ENCODE measurements around the gene CHCHD4. TPM values are rescaled to one million over a fixed set of nuclear protein-coding genes. Genes with fewer than 3 reads are reported as not detected.

The CHCHD4 gene
- total and polyA plus RNA-seq, 2 of the 13 experiments (the other 11 are each of a cell fraction or from before 2014, with no cell fraction given) = 15.8 to 24.1 TPM

DNA sequence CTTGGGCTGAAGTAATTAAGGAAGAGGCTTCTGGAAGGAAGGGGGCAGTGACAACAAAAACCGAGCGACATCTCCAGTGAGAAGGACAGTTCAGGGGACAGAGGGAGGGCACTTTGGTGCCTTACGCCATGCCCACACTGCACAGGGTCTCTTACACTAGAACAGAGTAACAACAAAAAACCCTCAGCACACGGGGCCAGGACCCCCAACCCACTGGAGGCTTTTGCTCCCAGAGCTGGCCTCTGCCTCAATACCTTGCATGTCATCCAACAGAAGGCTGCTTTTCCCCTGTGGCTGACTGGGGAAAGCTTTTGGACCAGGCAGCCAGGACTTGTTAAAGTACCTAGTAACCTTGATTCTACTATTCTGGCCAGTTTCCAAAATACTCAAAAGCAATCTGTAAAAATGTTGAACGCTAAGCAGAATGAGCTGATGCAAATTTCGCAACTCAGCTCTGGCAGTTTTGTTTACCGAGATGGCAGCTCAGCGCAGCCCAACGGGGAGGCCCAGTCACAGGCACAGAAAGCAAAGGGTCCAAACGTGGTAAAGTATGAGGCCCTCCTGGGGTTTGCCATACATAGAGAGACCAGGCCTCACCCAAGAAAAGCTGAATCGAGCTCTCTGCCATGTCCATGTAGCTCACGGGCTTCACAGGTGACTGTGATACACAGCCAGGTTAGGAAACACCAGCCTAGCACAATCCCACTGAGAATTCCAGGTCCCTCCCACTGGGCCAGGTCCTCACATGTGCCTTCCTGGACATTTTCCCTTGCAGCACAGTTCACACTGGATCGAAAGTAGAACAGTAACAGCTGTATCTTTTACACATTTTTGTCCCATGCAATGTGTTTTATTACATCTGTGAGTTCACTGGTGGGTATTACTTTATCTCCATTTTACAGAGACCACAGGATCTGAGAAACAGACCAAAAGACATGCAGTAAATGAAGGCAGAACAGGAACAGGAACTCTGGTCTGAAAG is 6.0 kb downstream of the CHCHD4 start (continued):
- TF ChIP-seq, protein P1, sequence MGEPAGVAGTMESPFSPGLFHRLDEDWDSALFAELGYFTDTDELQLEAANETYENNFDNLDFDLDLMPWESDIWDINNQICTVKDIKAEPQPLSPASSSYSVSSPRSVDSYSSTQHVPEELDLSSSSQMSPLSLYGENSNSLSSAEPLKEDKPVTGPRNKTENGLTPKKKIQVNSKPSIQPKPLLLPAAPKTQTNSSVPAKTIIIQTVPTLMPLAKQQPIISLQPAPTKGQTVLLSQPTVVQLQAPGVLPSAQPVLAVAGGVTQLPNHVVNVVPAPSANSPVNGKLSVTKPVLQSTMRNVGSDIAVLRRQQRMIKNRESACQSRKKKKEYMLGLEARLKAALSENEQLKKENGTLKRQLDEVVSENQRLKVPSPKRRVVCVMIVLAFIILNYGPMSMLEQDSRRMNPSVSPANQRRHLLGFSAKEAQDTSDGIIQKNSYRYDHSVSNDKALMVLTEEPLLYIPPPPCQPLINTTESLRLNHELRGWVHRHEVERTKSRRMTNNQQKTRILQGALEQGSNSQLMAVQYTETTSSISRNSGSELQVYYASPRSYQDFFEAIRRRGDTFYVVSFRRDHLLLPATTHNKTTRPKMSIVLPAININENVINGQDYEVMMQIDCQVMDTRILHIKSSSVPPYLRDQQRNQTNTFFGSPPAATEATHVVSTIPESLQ (CRISPR knock-in tag; conservative IDR thresholded peaks at IDR 0.05) = no peak
- TF ChIP-seq, protein P2, sequence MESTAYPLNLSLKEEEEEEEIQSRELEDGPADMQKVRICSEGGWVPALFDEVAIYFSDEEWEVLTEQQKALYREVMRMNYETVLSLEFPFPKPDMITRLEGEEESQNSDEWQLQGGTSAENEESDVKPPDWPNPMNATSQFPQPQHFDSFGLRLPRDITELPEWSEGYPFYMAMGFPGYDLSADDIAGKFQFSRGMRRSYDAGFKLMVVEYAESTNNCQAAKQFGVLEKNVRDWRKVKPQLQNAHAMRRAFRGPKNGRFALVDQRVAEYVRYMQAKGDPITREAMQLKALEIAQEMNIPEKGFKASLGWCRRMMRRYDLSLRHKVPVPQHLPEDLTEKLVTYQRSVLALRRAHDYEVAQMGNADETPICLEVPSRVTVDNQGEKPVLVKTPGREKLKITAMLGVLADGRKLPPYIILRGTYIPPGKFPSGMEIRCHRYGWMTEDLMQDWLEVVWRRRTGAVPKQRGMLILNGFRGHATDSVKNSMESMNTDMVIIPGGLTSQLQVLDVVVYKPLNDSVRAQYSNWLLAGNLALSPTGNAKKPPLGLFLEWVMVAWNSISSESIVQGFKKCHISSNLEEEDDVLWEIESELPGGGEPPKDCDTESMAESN (CRISPR knock-in tag; conservative IDR thresholded peaks at IDR 0.05) = no peak
- TF ChIP-seq FIP1L1 (IDR thresholded peaks at IDR 0.05; ENCODE audit: borderline replicate concordance, insufficient read depth, low read depth, low read length) = no peak
- TF ChIP-seq, protein P3, sequence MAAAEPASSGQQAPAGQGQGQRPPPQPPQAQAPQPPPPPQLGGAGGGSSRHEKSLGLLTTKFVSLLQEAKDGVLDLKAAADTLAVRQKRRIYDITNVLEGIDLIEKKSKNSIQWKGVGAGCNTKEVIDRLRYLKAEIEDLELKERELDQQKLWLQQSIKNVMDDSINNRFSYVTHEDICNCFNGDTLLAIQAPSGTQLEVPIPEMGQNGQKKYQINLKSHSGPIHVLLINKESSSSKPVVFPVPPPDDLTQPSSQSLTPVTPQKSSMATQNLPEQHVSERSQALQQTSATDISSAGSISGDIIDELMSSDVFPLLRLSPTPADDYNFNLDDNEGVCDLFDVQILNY (CRISPR knock-in tag; conservative IDR thresholded peaks at IDR 0.05) = no peak
- TF ChIP-seq MTF1 (CRISPR knock-in tag; IDR thresholded peaks at IDR 0.05) = no peak
- TF ChIP-seq, protein P4, sequence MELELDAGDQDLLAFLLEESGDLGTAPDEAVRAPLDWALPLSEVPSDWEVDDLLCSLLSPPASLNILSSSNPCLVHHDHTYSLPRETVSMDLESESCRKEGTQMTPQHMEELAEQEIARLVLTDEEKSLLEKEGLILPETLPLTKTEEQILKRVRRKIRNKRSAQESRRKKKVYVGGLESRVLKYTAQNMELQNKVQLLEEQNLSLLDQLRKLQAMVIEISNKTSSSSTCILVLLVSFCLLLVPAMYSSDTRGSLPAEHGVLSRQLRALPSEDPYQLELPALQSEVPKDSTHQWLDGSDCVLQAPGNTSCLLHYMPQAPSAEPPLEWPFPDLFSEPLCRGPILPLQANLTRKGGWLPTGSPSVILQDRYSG (CRISPR knock-in tag; IDR thresholded peaks at IDR 0.05) = no peak
- TF ChIP-seq HNRNPH1 (optimal IDR thresholded peaks at IDR 0.05; ENCODE audit: low read depth, low read length) = no peak
- no peak for TF ChIP-seq ZNF33A (CRISPR knock-in tag; IDR thresholded peaks at IDR 0.05; ENCODE audit: borderline replicate concordance)
- no peak for TF ChIP-seq TBL1XR1 (IDR thresholded peaks at IDR 0.05; ENCODE audit: borderline replicate concordance, low read length, partially characterized antibody)
- TF ChIP-seq ZNF337 (CRISPR knock-in tag; IDR thresholded peaks at IDR 0.05; ENCODE audit: borderline replicate concordance, low read depth) = no peak
- no peak for TF ChIP-seq RNF2 (conservative IDR thresholded peaks at IDR 0.05; ENCODE audit: low read depth)
- no peak for TF ChIP-seq ZNF44 (CRISPR knock-in tag; IDR thresholded peaks at IDR 0.05)
- TF ChIP-seq, protein P5, sequence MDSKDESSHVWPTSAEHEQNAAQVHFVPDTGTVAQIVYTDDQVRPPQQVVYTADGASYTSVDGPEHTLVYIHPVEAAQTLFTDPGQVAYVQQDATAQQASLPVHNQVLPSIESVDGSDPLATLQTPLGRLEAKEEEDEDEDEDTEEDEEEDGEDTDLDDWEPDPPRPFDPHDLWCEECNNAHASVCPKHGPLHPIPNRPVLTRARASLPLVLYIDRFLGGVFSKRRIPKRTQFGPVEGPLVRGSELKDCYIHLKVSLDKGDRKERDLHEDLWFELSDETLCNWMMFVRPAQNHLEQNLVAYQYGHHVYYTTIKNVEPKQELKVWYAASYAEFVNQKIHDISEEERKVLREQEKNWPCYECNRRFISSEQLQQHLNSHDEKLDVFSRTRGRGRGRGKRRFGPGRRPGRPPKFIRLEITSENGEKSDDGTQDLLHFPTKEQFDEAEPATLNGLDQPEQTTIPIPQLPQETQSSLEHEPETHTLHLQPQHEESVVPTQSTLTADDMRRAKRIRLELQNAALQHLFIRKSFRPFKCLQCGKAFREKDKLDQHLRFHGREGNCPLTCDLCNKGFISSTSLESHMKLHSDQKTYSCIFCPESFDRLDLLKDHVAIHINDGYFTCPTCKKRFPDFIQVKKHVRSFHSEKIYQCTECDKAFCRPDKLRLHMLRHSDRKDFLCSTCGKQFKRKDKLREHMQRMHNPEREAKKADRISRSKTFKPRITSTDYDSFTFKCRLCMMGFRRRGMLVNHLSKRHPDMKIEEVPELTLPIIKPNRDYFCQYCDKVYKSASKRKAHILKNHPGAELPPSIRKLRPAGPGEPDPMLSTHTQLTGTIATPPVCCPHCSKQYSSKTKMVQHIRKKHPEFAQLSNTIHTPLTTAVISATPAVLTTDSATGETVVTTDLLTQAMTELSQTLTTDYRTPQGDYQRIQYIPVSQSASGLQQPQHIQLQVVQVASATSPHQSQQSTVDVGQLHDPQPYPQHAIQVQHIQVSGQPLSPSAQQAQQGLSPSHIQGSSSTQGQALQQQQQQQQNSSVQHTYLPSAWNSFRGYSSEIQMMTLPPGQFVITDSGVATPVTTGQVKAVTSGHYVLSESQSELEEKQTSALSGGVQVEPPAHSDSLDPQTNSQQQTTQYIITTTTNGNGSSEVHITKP (CRISPR knock-in tag; IDR thresholded peaks at IDR 0.05; ENCODE audit: low read depth) = no peak
- no peak for TF ChIP-seq ZFP36L2 (CRISPR knock-in tag; IDR thresholded peaks at IDR 0.05)
- no peak for TF ChIP-seq ZNF383 (CRISPR knock-in tag; IDR thresholded peaks at IDR 0.05; ENCODE audit: borderline replicate concordance)
- no peak for TF ChIP-seq PRPF4 (IDR thresholded peaks at IDR 0.05; ENCODE audit: low read depth, low read length, poor library complexity, severe bottlenecking)
- no peak for TF ChIP-seq CCDC6 (CRISPR knock-in tag; IDR thresholded peaks at IDR 0.05)
- no peak for TF ChIP-seq PHB2 (IDR thresholded peaks at IDR 0.05; ENCODE audit: partially characterized antibody)
- TF ChIP-seq KLF9 (CRISPR knock-in tag; IDR thresholded peaks at IDR 0.05; ENCODE audit: low read depth) = peak; percentile 21; the same call in 1 of the 2 replicates
